A549 (cell line): ENCODE measurements around the gene SIGLEC8.

Experiments used
- CTCF ChIP-seq: fragments of >200 bp; sonication (Bioruptor Twin); formaldehyde crosslinking; IDR thresholded peaks from 3 replicates; pipeline ENCODE4 v1.5.1; 2016
- EHF ChIP-seq: fragments of 250-450 bp; sonication (Bioruptor Pico); IDR thresholded peaks from 2 replicates; pipeline ENCODE4 v1.5.0; 2020; ENCODE audit warnings: mild to moderate bottlenecking
- EP300 ChIP-seq, 2 experiments: fragments of >200 bp; sonication (Bioruptor Twin); formaldehyde crosslinking; IDR thresholded peaks; 2 replicates in 1 of 2; 3 replicates in 1 of 2; pipeline ENCODE4 v1.6.1; 2016 to 2017
- RAD21 ChIP-seq, 2 experiments: fragments of >200 bp in 1 of 2; sonication (Bioruptor Twin) in 1 of 2; formaldehyde crosslinking in 1 of 2; IDR thresholded peaks in 1 of 2; conservative IDR thresholded peaks in 1 of 2; 2 replicates in 1 of 2; 3 replicates in 1 of 2; pipeline ENCODE4 v1.6.1; 2012 to 2018; ENCODE audit warnings: inconsistent platforms in 1 of 2

- TF ChIP-seq CTCF, result no peak
- TF ChIP-seq RAD21 (conservative IDR thresholded peaks at IDR 0.05 in 1 of 2, IDR thresholded peaks at IDR 0.05 in 1 of 2), result no peak
- no peak for TF ChIP-seq EHF (CRISPR knock-in tag)
- no peak for TF ChIP-seq EP300 (IDR thresholded peaks at IDR 0.05)
These were observed 45.1 kb upstream of the SIGLEC8 start for GRCh38 chr19:51503286-51503817.
